ENCODE results near the gene RAI1.

DNA sequence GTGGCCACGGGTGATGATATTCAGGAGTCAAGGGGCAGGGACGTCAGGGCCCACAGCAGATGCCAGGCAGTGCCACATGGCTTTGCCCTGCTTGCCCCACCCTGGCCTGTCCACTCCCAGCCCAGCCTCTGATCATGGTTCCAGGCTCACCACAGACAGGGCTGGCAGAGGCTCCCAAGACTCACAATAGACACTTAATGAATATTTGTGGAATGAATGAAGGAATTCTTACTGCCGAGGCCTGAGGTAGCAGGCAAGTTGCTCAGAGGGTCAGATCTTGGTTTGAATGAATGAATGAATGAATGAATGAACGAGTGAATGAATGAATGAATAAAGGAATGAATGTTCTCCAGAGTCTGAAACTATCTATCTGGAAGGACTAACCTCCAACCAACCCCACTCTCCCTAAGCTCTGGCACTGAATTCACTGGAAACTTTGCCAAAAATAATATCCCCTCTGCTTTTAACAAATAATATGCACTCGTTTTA, 60.9 kb downstream of the RAI1 start:
- TF ChIP-seq, protein P1, sequence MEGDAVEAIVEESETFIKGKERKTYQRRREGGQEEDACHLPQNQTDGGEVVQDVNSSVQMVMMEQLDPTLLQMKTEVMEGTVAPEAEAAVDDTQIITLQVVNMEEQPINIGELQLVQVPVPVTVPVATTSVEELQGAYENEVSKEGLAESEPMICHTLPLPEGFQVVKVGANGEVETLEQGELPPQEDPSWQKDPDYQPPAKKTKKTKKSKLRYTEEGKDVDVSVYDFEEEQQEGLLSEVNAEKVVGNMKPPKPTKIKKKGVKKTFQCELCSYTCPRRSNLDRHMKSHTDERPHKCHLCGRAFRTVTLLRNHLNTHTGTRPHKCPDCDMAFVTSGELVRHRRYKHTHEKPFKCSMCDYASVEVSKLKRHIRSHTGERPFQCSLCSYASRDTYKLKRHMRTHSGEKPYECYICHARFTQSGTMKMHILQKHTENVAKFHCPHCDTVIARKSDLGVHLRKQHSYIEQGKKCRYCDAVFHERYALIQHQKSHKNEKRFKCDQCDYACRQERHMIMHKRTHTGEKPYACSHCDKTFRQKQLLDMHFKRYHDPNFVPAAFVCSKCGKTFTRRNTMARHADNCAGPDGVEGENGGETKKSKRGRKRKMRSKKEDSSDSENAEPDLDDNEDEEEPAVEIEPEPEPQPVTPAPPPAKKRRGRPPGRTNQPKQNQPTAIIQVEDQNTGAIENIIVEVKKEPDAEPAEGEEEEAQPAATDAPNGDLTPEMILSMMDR (IDR thresholded peaks at IDR 0.05): no peak
- TF ChIP-seq POLR2A (IDR thresholded peaks at IDR 0.05): no peak

Data from esophagus squamous epithelium (tissue), 4 donors.